ENCODE data around the gene GAS2. TPM values are rescaled to one million over a fixed set of nuclear protein-coding genes. Genes with fewer than 3 reads are reported as not detected.

The GAS2 gene
- total and polyA plus RNA-seq, 9 of the 15 experiments (the other 6 are each of a cell fraction or from before 2014, with no cell fraction given), result 0.77 to 1.9 (median 1.1) TPM

DNA sequence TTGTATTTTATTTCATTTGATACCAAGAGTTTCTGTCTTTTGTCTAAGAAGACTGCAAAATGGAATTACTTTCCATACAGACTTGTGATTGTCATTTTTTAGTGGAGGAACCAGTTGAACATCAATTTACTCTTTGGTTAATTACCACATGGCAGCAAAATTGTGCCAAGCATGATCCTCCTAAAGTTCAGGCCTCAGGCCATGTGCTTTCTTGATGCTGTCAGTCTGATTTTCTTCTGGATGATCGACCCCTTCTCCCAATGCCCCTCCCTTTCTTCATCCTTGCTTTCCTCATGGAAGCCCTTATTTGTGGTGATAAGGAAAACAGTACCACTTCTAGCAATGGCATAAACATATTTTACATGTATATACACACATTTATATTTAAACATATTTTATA is 87.0 kb downstream of the GAS2 start (continued):
- TF ChIP-seq, protein P1, sequence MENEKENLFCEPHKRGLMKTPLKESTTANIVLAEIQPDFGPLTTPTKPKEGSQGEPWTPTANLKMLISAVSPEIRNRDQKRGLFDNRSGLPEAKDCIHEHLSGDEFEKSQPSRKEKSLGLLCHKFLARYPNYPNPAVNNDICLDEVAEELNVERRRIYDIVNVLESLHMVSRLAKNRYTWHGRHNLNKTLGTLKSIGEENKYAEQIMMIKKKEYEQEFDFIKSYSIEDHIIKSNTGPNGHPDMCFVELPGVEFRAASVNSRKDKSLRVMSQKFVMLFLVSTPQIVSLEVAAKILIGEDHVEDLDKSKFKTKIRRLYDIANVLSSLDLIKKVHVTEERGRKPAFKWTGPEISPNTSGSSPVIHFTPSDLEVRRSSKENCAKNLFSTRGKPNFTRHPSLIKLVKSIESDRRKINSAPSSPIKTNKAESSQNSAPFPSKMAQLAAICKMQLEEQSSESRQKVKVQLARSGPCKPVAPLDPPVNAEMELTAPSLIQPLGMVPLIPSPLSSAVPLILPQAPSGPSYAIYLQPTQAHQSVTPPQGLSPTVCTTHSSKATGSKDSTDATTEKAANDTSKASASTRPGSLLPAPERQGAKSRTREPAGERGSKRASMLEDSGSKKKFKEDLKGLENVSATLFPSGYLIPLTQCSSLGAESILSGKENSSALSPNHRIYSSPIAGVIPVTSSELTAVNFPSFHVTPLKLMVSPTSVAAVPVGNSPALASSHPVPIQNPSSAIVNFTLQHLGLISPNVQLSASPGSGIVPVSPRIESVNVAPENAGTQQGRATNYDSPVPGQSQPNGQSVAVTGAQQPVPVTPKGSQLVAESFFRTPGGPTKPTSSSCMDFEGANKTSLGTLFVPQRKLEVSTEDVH (IDR thresholded peaks at IDR 0.05; ENCODE audit: low read depth, partially characterized antibody), result no peak
- no peak for TF ChIP-seq KLF13 (tag; IDR thresholded peaks at IDR 0.05; ENCODE audit: borderline replicate concordance, low read depth)

DNA sequence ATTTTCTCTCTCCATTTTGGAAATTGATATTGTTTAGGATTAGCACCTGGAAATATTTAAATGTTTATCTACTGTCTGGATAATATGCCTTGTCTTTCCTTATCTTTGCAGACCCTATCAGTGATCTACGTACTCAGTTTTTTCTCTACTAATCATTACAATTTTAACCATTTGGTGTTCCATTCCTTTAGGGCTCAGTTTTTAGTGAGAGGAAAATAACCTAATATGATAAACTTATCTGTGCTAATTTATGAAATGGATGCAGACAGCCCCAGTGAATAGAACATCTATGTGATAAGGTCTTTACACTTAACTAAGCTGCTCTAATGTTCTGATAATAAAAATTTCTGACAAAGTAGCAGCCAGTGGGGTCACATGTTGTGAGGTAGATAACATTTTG is 94.7 kb downstream of the GAS2 start:
- ChIA-PET CTCF (ENCODE audit: low intra/inter-chr PET ratio) (no interaction called here), POLR2A (no interaction called here)
- no peak for ATAC-seq
- no peaks in the 10 kb centered on the region for H3K27me3 ChIP-seq (ENCODE audit: control insufficient read depth in 2 of 2, insufficient read depth in 2 of 2, low read length in 2 of 2)
- H4K20me1 ChIP-seq (replicated peaks; ENCODE audit: control insufficient read depth, insufficient read depth, low read length), result no peaks in the 10 kb centered on the region
- H3K9me1 ChIP-seq (ENCODE audit: control insufficient read depth, insufficient read depth, low read length), result no peaks in the 10 kb centered on the region
- BruUV-seq (replicated peaks), result no TSS peak
- in situ Hi-C loops (cut with MboI), result no loop called here
- H3K36me3 ChIP-seq (ENCODE audit: control insufficient read depth, insufficient read depth, low read length), result no peaks in the 10 kb centered on the region
- WGBS (ENCODE audit: insufficient coverage, low coverage, missing lambda C conversion rate), result 0% methylated on average over 1 of the region's 1 CpG
- no peaks in the 10 kb centered on the region for H3K9me3 ChIP-seq (replicated peaks; ENCODE audit: control insufficient read depth, insufficient read depth, low read depth, low read length)
- no peak for FAIRE-seq
- H3K9ac ChIP-seq (ENCODE audit: insufficient read depth in 1 of 2, low read depth in 2 of 2, low read length in 2 of 2), result no peak overlapping the region
- H3K27ac ChIP-seq (ENCODE audit: extremely low read depth, low read depth, low read length), result no peak overlapping the region
- intact Hi-C loops (cut with micrococcal nuclease), result no loop called here
- H3K4me1 ChIP-seq (replicated peaks in 1 of 2; ENCODE audit: control insufficient read depth in 2 of 2, insufficient read depth in 2 of 2, low read length in 2 of 2), result no peaks in the 10 kb centered on the region
- H3K79me2 ChIP-seq (ENCODE audit: control insufficient read depth, insufficient read depth, low read length), result no peaks in the 10 kb centered on the region
- no peak overlapping the region for H3K4me2 ChIP-seq (ENCODE audit: insufficient read depth, low read length)
- H3K4me3 ChIP-seq, result no peak overlapping the region
- no peak overlapping the region for H2AFZ ChIP-seq (ENCODE audit: low read depth, low read length)
- DNase-seq (ENCODE audit: extremely low read depth in 1 of 4, low spot score in 3 of 4), result no peak
- TF ChIP-seq, protein P2, sequence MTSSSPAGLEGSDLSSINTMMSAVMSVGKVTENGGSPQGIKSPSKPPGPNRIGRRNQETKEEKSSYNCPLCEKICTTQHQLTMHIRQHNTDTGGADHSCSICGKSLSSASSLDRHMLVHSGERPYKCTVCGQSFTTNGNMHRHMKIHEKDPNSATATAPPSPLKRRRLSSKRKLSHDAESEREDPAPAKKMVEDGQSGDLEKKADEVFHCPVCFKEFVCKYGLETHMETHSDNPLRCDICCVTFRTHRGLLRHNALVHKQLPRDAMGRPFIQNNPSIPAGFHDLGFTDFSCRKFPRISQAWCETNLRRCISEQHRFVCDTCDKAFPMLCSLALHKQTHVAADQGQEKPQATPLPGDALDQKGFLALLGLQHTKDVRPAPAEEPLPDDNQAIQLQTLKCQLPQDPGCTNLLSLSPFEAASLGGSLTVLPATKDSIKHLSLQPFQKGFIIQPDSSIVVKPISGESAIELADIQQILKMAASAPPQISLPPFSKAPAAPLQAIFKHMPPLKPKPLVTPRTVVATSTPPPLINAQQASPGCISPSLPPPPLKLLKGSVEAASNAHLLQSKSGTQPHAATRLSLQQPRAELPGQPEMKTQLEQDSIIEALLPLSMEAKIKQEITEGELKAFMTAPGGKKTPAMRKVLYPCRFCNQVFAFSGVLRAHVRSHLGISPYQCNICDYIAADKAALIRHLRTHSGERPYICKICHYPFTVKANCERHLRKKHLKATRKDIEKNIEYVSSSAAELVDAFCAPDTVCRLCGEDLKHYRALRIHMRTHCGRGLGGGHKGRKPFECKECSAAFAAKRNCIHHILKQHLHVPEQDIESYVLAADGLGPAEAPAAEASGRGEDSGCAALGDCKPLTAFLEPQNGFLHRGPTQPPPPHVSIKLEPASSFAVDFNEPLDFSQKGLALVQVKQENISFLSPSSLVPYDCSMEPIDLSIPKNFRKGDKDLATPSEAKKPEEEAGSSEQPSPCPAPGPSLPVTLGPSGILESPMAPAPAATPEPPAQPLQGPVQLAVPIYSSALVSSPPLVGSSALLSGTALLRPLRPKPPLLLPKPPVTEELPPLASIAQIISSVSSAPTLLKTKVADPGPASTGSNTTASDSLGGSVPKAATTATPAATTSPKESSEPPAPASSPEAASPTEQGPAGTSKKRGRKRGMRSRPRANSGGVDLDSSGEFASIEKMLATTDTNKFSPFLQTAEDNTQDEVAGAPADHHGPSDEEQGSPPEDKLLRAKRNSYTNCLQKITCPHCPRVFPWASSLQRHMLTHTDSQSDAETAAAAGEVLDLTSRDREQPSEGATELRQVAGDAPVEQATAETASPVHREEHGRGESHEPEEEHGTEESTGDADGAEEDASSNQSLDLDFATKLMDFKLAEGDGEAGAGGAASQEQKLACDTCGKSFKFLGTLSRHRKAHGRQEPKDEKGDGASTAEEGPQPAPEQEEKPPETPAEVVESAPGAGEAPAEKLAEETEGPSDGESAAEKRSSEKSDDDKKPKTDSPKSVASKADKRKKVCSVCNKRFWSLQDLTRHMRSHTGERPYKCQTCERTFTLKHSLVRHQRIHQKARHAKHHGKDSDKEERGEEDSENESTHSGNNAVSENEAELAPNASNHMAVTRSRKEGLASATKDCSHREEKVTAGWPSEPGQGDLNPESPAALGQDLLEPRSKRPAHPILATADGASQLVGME (CRISPR knock-in tag; IDR thresholded peaks at IDR 0.05), result no peak
- no peak for TF ChIP-seq EWSR1 (IDR thresholded peaks at IDR 0.05; ENCODE audit: borderline replicate concordance, low read depth, partially characterized antibody)
- TF ChIP-seq, protein P3, sequence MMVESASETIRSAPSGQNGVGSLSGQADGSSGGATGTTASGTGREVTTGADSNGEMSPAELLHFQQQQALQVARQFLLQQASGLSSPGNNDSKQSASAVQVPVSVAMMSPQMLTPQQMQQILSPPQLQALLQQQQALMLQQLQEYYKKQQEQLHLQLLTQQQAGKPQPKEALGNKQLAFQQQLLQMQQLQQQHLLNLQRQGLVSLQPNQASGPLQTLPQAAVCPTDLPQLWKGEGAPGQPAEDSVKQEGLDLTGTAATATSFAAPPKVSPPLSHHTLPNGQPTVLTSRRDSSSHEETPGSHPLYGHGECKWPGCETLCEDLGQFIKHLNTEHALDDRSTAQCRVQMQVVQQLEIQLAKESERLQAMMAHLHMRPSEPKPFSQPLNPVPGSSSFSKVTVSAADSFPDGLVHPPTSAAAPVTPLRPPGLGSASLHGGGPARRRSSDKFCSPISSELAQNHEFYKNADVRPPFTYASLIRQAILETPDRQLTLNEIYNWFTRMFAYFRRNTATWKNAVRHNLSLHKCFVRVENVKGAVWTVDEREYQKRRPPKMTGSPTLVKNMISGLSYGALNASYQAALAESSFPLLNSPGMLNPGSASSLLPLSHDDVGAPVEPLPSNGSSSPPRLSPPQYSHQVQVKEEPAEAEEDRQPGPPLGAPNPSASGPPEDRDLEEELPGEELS (CRISPR knock-in tag; IDR thresholded peaks at IDR 0.05; ENCODE audit: borderline replicate concordance), result no peak
- no peak for TF ChIP-seq ETV6 (IDR thresholded peaks at IDR 0.05; ENCODE audit: borderline replicate concordance in 1 of 2, low read depth in 2 of 2, low read length in 1 of 2)
- TF ChIP-seq ETV6 (CRISPR knock-in tag; IDR thresholded peaks at IDR 0.05; ENCODE audit: borderline replicate concordance), result no peak
- TF ChIP-seq ZNF668 (CRISPR knock-in tag; IDR thresholded peaks at IDR 0.05), result no peak
- no peak for TF ChIP-seq RBM17 (IDR thresholded peaks at IDR 0.05; ENCODE audit: borderline replicate concordance, low read depth, low read length)
- no peak for TF ChIP-seq ZNF780A (CRISPR knock-in tag; IDR thresholded peaks at IDR 0.05)

Measured in K562 (cell line).